ENCODE data around the gene WDHD1.
"Not testable (repeated sequence)": the region's sequence is repeated elsewhere in the genome, so short reads cannot be mapped to it uniquely, and the experiment has no call there.

The WDHD1 gene

DNA sequence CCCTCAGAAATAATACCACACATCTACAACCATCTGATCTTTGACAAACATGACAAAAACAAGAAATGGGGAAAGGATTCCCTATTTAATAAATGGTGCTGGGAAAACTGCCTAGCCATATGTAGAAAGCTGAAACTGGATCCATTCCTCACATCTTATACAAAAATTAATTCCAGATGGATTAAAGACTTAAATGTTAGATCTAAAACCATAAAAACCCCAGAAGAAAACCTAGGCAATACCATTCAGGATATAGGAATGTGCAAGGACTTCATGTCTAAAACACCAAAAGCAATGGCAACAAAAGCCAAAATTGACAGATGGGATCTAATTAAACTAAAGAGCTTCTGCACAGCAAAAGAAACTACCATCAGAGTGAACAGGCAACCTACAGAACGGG lies 74.1 kb downstream of the WDHD1 start:
- not testable (repeated sequence) for DNase-seq

DNA sequence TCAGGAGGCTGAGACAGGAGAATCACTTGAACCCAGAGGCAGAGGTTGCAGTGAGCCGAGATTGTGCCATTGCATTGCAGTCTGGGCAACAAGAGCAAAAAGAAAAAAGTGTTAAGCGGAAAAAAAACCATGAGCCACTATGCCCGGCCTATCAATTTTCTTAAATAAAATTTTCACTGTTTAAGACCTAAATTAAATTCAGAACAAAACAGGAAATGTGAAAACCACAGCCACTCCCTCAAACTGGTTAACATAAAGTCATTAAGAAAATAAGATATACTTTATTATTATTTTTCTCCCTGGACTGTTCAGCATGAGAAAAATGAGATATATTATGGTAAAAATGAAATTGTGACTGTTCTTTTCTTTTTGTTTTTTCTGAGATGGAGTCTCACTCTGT lies 79.7 kb downstream of the WDHD1 start:
- DNase-seq = no peak

DNA sequence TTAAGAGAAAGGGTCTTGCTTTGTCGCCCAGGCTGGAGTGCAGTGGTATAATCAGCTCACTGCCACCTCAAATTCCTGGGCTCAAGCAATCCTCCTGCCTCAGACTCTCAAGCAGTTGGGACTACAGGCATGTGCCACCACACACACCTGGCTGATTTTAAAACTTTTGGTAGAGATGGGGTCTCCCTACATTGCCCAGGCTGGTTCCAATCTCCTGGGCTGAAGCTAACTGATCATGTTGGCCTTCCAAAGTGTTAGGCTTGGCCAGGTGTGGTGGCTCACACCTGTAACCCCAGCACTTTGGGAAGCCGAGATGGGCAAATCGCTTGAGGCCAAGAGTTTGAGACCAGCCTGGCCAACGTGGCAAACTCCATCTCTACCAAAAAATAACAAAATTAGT lies 80.4 kb downstream of the WDHD1 start:
- DNase-seq = no peak

DNA sequence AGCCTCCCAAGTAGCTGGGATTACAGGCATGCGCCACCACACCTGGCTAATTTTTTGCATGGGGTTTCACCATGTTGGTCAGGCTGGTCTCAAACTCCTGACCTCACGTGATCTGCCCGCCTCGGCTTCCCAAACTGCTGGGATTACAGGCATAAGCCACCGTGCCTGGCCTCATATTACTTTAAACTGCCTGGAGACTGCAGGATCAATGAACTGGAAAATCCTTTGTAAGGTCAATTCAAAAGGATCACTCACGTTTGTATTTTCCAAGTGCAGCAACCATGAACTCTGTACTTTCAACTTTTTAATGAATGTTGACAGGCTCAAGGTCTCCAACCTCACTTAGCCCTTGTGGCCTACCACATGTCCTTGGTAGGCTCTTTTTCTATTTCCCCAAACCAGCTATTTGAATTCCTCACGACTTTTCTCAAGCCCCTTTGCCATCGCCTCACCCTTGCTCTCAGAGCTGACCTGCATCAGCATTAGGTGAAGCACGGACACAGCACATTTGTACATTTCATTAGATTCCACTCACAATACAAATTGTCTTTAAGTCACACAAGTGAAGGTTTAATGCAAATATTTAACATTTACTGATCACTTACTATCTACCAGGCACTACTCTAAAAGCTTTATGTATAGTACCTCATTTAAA lies 82.0 kb downstream of the WDHD1 start:
- no peak for DNase-seq

DNA sequence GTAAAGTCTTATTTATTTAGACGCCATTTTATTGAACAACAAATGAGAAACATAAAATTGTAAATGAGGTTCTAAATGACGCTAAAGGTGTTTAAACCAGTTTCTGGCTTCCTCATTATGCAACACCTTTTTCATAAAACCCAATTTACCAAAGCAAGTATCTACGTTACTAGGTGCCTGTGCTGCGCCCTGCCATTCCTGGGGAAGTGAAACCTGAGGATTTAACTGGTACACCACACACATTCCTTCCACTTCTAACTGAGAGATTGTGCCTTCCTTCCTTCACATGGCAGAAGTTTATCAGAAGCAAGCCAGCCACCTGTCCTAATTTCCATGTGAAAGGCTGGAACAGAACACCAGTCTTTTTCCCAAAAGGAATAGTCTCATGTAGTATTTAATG lies 84.0 kb downstream of the WDHD1 start:
- DNase-seq = no peak

- DNase-seq = no peak
These were observed 90.1 kb downstream of the WDHD1 start for GRCh38 chr14:54936816-54937215.

DNA sequence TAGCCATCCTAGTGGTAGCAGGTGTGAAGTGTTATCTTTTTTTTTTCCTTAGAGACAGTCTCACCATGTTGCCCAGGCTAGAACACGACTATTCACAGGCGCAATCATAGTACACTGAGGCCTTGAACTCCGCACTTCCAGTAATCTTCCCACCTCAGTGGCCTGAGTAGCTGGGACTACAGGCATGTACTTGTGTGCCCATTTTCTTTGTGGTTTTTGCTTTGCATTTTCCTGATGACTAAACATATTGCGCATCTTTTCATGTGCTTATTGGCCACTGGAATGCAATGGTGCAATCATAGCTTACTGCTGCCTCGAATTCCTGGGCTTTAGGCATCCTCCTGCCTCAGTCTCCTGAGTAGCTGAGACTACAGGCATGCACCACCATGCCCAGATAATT lies 90.9 kb downstream of the WDHD1 start:
- DNase-seq = no peak

GRCh38 chr14:54935100-54935499 lies 91.8 kb downstream of the WDHD1 start:
- no peak for DNase-seq

DNA sequence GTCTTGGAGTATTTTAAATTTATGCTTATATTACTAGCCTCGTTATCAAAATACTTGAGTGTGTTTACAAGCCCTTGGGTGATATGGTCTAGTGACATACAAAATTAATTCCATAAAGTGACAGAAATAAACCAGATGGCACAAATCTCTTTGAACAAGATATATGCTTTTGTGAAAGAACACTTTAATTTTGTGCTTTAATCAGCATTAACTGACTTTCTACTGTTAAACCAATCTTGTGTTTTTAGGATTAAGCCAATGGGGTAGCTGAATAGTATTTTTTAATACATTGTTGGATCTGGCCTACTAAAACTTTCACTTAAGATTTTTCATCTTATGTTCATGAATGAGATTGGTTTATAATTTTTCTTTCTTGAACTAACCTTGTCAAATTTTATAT lies 93.9 kb downstream of the WDHD1 start:
- DNase-seq = no peak

DNA sequence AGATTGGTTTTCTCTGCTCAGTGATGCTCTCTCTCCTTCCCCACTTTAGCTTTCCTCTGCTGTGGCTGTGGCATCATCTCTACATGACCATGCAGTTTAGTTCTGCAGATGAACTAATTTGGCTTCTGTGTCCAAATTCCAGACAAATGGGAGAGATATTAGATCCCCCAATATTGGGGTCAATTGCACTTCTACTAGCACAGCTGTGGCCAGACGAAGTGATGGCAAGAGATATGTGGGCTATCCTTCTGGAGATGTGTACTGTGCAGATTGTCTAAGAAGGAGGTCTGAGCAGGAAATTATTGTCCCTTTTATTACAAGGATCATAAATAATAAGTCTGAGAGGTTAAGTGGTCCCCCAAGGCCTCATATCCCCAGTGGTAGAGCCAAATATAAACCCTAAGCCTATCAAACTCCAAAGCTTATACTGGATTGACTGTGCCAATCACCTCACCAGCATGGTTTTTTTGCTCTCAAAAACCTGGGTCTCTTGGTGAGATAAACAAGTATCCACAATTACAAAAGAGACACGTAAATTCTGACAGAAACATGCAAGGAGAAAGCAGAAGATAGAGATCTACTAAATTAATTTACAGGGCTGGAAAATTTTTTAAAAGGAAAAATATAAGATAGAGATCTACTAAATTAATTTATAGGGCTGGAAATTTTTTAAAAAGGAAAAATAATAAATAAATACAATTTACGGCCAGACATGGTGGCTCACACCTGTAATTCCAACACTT lies 95.1 kb downstream of the WDHD1 start:
- DNase-seq = no peak

DNA sequence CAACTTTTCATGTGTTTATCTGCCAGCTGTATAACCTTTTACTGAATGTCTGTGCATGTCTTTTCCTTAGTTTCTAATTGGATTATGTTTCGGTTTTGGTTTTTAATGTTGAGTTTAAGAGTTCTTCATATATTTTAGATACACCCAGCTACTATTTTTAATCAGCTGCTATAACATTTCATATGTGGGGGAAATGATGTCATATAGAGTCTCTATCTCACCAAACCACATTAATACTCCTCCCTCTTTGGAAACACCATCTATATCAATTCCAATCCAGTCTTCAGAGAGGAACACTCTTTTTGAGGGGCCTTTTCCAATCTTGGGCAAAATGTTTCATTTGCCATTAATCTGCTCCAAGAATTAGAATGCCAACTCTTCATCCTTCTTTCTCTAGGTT lies 95.8 kb downstream of the WDHD1 start:
- no peak for DNase-seq

- no peak for DNase-seq
These were observed 97.3 kb downstream of the WDHD1 start for GRCh38 chr14:54929556-54929955.

- no peak for DNase-seq
These were observed 98.7 kb downstream of the WDHD1 start for GRCh38 chr14:54928216-54928615.

- DNase-seq = no peak
These were observed 99.3 kb downstream of the WDHD1 start for GRCh38 chr14:54927551-54927950.

GRCh38 chr14:54926570-54926969 lies 100.3 kb downstream of the WDHD1 start:
- not testable (repeated sequence) for DNase-seq

DNA sequence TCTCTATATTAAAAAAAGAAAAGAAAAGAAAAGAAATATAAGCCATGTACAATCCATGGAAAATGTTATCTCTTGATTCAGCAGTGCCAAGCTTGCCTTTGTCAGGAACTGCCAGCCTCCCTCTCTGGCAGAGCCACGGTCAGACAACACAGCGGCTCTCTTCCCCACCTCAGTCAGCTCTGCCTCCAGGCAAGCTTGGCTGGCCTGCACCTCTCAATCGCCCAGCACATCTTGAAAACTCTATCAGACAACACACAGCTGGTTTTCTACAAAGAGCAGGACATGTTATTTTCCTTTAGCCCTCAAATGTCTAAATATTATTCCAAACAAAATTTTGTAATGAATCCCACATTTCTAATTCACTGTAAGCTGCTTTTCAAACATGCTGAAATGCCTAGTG lies 104.3 kb downstream of the WDHD1 start:
- no peak for DNase-seq

- no peak for DNase-seq
These were observed 106.8 kb downstream of the WDHD1 start for GRCh38 chr14:54920052-54920451.

- no peak for DNase-seq
These were observed 107.6 kb downstream of the WDHD1 start for GRCh38 chr14:54919330-54919729.

DNA sequence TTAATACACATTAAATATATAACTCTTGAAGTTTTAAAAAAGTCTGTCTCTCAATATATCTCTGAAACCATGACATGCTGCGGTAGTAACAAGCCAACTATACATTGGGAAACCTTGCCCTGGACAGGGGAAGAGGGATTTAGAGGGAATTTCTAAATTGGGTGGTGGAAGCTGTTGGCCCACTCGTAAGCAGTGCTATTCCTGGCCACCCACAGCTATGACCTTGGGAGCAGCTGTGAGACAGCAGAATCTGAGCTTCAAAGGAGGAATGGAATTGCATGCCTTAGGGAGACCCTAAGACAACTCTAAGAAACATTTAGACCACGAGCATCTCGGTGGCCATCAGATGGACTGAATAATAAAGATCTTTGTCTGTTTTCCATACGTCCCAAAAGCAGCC lies 108.5 kb downstream of the WDHD1 start:
- no peak for DNase-seq

DNA sequence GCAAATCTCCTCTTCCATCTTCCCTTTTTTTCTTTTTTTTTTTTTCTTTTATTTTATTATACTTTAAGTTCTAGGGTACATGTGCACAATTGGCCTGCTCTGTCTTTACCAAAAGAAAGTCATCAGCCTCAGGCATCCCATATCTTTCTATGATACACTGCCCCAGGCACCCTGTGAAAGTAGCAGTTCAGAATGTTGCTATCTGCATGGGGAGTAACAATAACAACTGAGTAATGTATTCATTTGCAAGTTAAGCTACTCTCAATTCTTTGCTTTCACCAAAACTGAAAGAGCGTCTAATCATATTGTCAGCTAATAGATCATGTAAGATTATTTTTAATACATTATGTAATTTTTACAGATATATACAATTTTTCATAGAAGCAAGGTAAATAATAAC lies 110.8 kb downstream of the WDHD1 start:
- DNase-seq = no peak

DNA sequence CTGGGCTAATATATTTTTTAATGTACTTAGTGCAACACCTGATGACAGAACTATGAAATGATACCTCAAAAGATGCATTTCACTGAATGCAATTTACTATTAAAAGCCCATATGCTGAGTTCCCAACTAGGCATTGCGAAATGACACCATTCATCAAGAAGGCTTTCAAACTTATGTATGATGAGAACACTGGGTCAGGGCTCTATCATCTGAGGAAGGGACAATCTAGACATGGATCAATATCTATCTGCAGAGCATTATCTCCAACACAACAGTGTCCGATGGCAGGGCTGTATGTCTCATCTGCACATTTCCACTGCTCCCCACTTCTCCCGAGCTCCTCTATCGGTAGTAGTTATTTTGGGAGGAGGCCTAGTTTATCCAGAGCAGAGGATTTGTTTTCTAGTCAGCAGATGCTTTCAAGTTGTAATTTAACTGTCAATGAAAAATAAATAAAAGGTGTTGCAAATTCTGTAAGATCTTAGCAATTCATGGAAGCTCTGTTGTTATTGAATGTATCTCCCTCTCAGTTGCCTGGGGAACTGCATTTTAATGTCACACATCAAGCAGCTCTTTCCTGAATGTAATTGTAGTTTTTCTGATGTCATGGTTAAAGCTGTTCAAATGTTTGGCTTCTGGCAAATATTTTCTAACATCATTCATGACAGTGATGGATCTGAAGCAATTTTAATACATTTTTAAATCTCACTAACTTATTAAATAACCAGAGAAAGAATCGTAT lies 116.9 kb downstream of the WDHD1 start:
- no peak for DNase-seq

GRCh38 chr14:54908973-54909372 lies 117.9 kb downstream of the WDHD1 start:
- DNase-seq = not testable (repeated sequence)

DNA sequence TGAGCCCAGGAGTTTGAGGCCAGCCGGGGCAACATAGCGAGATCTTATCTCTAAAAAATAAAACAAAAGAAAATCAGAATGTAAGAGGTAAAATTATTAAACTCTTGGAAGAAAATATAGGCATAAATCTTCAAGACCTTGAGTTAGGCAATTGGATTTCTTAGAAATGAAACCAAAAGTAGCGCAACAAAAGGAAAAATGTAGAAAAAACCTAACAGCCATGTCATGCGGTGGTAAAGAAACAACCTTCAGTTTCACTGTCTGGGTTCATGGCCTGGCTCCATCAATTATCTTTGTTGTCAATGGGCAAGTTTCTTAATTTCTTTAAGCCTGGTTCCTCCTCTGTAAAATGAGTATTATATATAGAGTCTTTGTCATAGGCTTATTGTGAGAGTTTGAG lies 118.7 kb downstream of the WDHD1 start:
- DNase-seq = no peak

GRCh38 chr14:54906075-54906474 lies 120.8 kb downstream of the WDHD1 start:
- DNase-seq = no peak

All from CD4-positive, alpha-beta T cell treated with Interleukin-15 for 1 hour (primary cell).